Activated naive CD4-positive, alpha-beta T cell treated with anti-CD3 and anti-CD28 coated beads, Interleukin-2, amount 50 U/mL, for 16 hours (primary cell): ENCODE results near the gene SPESP1.
"Not testable (repeated sequence)": the region's sequence is repeated elsewhere in the genome, so short reads cannot be mapped to it uniquely, and the experiment has no call there.

Experiments
- DNase-seq: peaks from one replicate; pipeline ENCODE4 v3.0.0-alpha.2; 2020

SPESP1 gene

GRCh38 chr15:68930268-68931022, at the start of gene SPESP1:
TSS of gene SPESP1 (plus strand) at chr15:68930525. CDS start at chr15:68930654, 129 bp downstream.
- DNase-seq, result peak; percentile 48

- no peak for DNase-seq
Observed at GRCh38 chr15:68885070-68885469, 45.3 kb upstream of the SPESP1 start.

GRCh38 chr15:68887120-68887519, 43.2 kb upstream of the SPESP1 start:
- no peak for DNase-seq

- DNase-seq, result no peak
Observed at GRCh38 chr15:68887819-68888218, 42.5 kb upstream of the SPESP1 start.

GRCh38 chr15:68888419-68888818, 41.9 kb upstream of the SPESP1 start:
- peak; percentile 18 for DNase-seq

- DNase-seq, result no peak
Observed at GRCh38 chr15:68894208-68894607, 36.1 kb upstream of the SPESP1 start.

- no peak for DNase-seq
Observed at GRCh38 chr15:68896178-68896577, 34.1 kb upstream of the SPESP1 start.

- no peak for DNase-seq
Observed at GRCh38 chr15:68897016-68897415, 33.3 kb upstream of the SPESP1 start.

GRCh38 chr15:68900027-68900426, 30.3 kb upstream of the SPESP1 start:
- no peak for DNase-seq

GRCh38 chr15:68907396-68907923, 22.9 kb upstream of the SPESP1 start:
- DNase-seq, result no peak

GRCh38 chr15:68909601-68910100, 20.7 kb upstream of the SPESP1 start:
- no peak for DNase-seq

- DNase-seq, result no peak
Observed at GRCh38 chr15:68910341-68910740, 20.0 kb upstream of the SPESP1 start.

GRCh38 chr15:68910816-68911215, 19.5 kb upstream of the SPESP1 start:
- DNase-seq, result no peak

GRCh38 chr15:68921926-68922325, 8.4 kb upstream of the SPESP1 start:
- no peak for DNase-seq

- DNase-seq, result peak; percentile 67
Observed at GRCh38 chr15:68924866-68925560, 5.3 kb upstream of the SPESP1 start.

- no peak for DNase-seq
Observed at GRCh38 chr15:68933001-68933400, 2.7 kb downstream of the SPESP1 start.

- DNase-seq, result no peak
Observed at GRCh38 chr15:68934341-68934740, 4.0 kb downstream of the SPESP1 start.

- DNase-seq, result no peak
Observed at GRCh38 chr15:68935400-68935937, 5.1 kb downstream of the SPESP1 start.

GRCh38 chr15:68939501-68939900, 9.2 kb downstream of the SPESP1 start:
- DNase-seq, result no peak

- DNase-seq, result no peak
Observed at GRCh38 chr15:68951813-68952212, 21.5 kb downstream of the SPESP1 start.

- DNase-seq, result no peak
Observed at GRCh38 chr15:68957696-68958095, 27.4 kb downstream of the SPESP1 start.

- no peak for DNase-seq
Observed at GRCh38 chr15:68958597-68958996, 28.3 kb downstream of the SPESP1 start.

GRCh38 chr15:68962465-68962864, 32.1 kb downstream of the SPESP1 start:
- DNase-seq, result no peak

- DNase-seq, result not testable (repeated sequence)
Observed at GRCh38 chr15:68963719-68964118, 33.4 kb downstream of the SPESP1 start.
